Superior temporal gyrus (tissue), 1 donor: ENCODE data around the gene ARL2BP.
A peak's percentile ranks its signal among the peaks of the same experiment; 100 is the strongest.
"Not testable (repeated sequence)": the region's sequence is repeated elsewhere in the genome, so short reads cannot be mapped to it uniquely, and the experiment has no call there.

Source experiments
- DNase-seq: peaks from one replicate; pipeline ENCODE4 v3.0.0-alpha.2; 2016; ENCODE audit errors: extremely low spot score

ARL2BP gene

GRCh38 chr16:57244767-57245471, at the start of gene ARL2BP:
Gene ARL2BP (plus strand): TSS chr16:57245259. CDS start chr16:57245368, 109 bp downstream.
- peak; percentile 96 for DNase-seq

GRCh38 chr16:57196286-57196685, 48.8 kb upstream of the ARL2BP start:
- no peak for DNase-seq

- DNase-seq: no peak
Measured at GRCh38 chr16:57196753-57197152, 48.3 kb upstream of the ARL2BP start.

GRCh38 chr16:57200321-57200720, 44.7 kb upstream of the ARL2BP start:
- DNase-seq: not testable (repeated sequence)

GRCh38 chr16:57200926-57201325, 44.1 kb upstream of the ARL2BP start:
- not testable (repeated sequence) for DNase-seq

- no peak for DNase-seq
Measured at GRCh38 chr16:57202095-57202886, 42.8 kb upstream of the ARL2BP start.

- DNase-seq: no peak
Measured at GRCh38 chr16:57203451-57203850, 41.6 kb upstream of the ARL2BP start.

GRCh38 chr16:57204675-57205074, 40.4 kb upstream of the ARL2BP start:
- DNase-seq: no peak

- no peak for DNase-seq
Measured at GRCh38 chr16:57208926-57209325, 36.1 kb upstream of the ARL2BP start.

GRCh38 chr16:57209780-57210179, 35.3 kb upstream of the ARL2BP start:
- no peak for DNase-seq

GRCh38 chr16:57213462-57213861, 31.6 kb upstream of the ARL2BP start:
- no peak for DNase-seq

- DNase-seq: no peak
Measured at GRCh38 chr16:57216968-57217367, 28.1 kb upstream of the ARL2BP start.

- no peak for DNase-seq
Measured at GRCh38 chr16:57223057-57223456, 22.0 kb upstream of the ARL2BP start.

- DNase-seq: no peak
Measured at GRCh38 chr16:57224651-57225335, 20.3 kb upstream of the ARL2BP start.

GRCh38 chr16:57225978-57226377, 19.1 kb upstream of the ARL2BP start:
- DNase-seq: no peak

- no peak for DNase-seq
Measured at GRCh38 chr16:57226701-57227621, 18.1 kb upstream of the ARL2BP start.

GRCh38 chr16:57229079-57229478, 16.0 kb upstream of the ARL2BP start:
- DNase-seq: no peak

GRCh38 chr16:57231821-57232350, 13.2 kb upstream of the ARL2BP start:
- no peak for DNase-seq

GRCh38 chr16:57233944-57234706, 10.9 kb upstream of the ARL2BP start:
- no peak for DNase-seq

- DNase-seq: no peak
Measured at GRCh38 chr16:57234707-57235092, 10.4 kb upstream of the ARL2BP start.
